ENCODE measurements around the gene APBB1. TPM values are rescaled to one million over a fixed set of nuclear protein-coding genes. Genes with fewer than 3 reads are reported as not detected.

APBB1 gene
- total and polyA plus RNA-seq, 10 of the 15 experiments (the other 5 are each of a cell fraction or from before 2014, with no cell fraction given), result 0.31 to 10.6 (median 5.4) TPM

DNA sequence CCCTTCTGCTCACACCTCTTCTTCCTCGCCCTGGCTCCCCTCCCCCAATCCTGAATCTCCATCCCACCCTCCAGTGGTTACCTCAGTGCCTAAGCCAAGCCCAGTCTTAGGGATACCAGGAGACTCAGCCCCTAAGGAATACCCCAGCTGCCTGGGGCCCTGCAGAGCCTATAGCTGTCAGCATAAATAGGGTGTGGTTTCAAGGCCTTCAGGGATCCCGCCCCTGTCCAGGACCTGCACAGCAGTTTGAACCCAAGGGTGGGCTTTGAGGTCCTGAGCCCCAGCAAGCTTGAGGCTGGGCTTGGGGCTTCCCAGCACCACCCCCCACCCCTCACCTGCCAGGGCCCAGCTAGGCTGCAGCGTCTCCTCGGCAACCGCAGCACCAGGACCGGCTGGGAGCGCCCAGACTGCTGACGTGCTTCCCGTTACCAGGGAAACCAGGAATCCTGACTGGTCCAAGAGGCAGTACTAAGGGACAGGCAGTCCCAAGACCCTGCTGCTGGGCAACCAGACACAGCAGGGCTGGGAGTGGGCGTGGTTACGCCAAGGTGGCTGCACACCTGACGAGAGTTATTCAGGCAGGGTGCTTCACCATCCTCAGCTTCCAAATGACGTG is 13.7 kb downstream of the APBB1 start:
- Histone ChIP-seq H2AFZ (ENCODE audit: control insufficient read depth, low read depth, low read length) (no peak overlapping the region), H3K27ac (ENCODE audit: control insufficient read depth, insufficient read depth) (no peak overlapping the region), H3K4me3 (no peak overlapping the region), H3K4me1 (ENCODE audit: control insufficient read depth, insufficient read depth, low read length) (peaks cover 25% of the 10 kb centered on the region), H3K4me2 (ENCODE audit: control insufficient read depth, insufficient read depth) (no peak overlapping the region), H3K36me3 (ENCODE audit: control insufficient read depth in 2 of 2, insufficient read depth in 2 of 2, low read length in 1 of 2) (no peaks in the 10 kb centered on the region), H3K27me3 (replicated peaks in 1 of 2; ENCODE audit: control insufficient read depth in 2 of 2, insufficient read depth in 2 of 2, low read length in 1 of 2) (no peaks in the 10 kb centered on the region), H3K9ac (ENCODE audit: control insufficient read depth, insufficient read depth, low read length) (no peak overlapping the region), H3K9me3 (replicated peaks; ENCODE audit: control insufficient read depth, insufficient read depth, low read length) (no peaks in the 10 kb centered on the region), H4K20me1 (ENCODE audit: control insufficient read depth, insufficient read depth) (no peaks in the 10 kb centered on the region), H3K79me2 (ENCODE audit: control insufficient read depth, insufficient read depth, low read length) (no peaks in the 10 kb centered on the region)
- SMC1A ChIA-PET (ENCODE audit: uncharacterized antibody, unreplicated experiment), result no interaction called here
- POLR2A ChIA-PET, result no interaction called here
- in situ Hi-C loops (cut with MboI) (no loop called here), intact Hi-C loops (cut with micrococcal nuclease; ENCODE audit: unreplicated experiment) (no loop called here)
- no TSS peak for BruUV-seq (replicated peaks)
- 90% methylated on average over 13 of the region's 13 CpGs for WGBS (ENCODE audit: insufficient coverage, insufficient replicate concordance, low lambda C conversion rate, missing lambda C conversion rate)
- FAIRE-seq, result no peak
- CTCF ChIA-PET, result interaction anchor here (1.2 kb wide), 1 partner anchor 26 kb away, joined by 3 read pairs; no protein-coding TSS in a partner anchor
- RAD21 ChIA-PET (ENCODE audit: unreplicated experiment), result interaction anchor here (3.3 kb wide), 1 partner anchor 14 kb away, joined by 16 read pairs; the partner anchor contains the start of gene SMPD1
- TF ChIP-seq RBBP5 (conservative IDR thresholded peaks at IDR 0.05) (no peak), EZH2 (IDR thresholded peaks at IDR 0.05; ENCODE audit: borderline replicate concordance, control insufficient read depth, low read depth, low read length) (no peak)
- TF ChIP-seq, protein P1, sequence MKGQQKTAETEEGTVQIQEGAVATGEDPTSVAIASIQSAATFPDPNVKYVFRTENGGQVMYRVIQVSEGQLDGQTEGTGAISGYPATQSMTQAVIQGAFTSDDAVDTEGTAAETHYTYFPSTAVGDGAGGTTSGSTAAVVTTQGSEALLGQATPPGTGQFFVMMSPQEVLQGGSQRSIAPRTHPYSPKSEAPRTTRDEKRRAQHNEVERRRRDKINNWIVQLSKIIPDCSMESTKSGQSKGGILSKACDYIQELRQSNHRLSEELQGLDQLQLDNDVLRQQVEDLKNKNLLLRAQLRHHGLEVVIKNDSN (IDR thresholded peaks at IDR 0.05; ENCODE audit: borderline replicate concordance, extremely low read length, insufficient read depth, low read depth, low read length), result no peak
- TF ChIP-seq, protein P2, sequence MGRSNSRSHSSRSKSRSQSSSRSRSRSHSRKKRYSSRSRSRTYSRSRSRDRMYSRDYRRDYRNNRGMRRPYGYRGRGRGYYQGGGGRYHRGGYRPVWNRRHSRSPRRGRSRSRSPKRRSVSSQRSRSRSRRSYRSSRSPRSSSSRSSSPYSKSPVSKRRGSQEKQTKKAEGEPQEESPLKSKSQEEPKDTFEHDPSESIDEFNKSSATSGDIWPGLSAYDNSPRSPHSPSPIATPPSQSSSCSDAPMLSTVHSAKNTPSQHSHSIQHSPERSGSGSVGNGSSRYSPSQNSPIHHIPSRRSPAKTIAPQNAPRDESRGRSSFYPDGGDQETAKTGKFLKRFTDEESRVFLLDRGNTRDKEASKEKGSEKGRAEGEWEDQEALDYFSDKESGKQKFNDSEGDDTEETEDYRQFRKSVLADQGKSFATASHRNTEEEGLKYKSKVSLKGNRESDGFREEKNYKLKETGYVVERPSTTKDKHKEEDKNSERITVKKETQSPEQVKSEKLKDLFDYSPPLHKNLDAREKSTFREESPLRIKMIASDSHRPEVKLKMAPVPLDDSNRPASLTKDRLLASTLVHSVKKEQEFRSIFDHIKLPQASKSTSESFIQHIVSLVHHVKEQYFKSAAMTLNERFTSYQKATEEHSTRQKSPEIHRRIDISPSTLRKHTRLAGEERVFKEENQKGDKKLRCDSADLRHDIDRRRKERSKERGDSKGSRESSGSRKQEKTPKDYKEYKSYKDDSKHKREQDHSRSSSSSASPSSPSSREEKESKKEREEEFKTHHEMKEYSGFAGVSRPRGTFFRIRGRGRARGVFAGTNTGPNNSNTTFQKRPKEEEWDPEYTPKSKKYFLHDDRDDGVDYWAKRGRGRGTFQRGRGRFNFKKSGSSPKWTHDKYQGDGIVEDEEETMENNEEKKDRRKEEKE (IDR thresholded peaks at IDR 0.05), result no peak
- no peak for ATAC-seq
- DNase-seq (ENCODE audit: low read depth, low spot score), result no peak

Data from GM12878 (cell line).